CD4-positive, alpha-beta T cell treated with Interleukin-4 for 1 hour (primary cell): ENCODE measurements around the gene IFNA4.
A peak's percentile ranks its signal among the peaks of the same experiment; 100 is the strongest.
"Not testable (repeated sequence)": the region's sequence is repeated elsewhere in the genome, so short reads cannot be mapped to it uniquely, and the experiment has no call there.

Source experiments
- DNase-seq, 2 donors: peaks; one replicate each; pipeline ENCODE4 v3.0.0-alpha.2; 2020 to 2022

The IFNA4 gene

GRCh38 chr9:21187487-21187886 is at the start of gene IFNA4:
TSS of gene IFNA4 (minus strand) at chr9:21187587. CDS start at chr9:21187531, 56 bp downstream.
- DNase-seq = not testable (repeated sequence)

GRCh38 chr9:21236360-21236714 is 49.0 kb upstream of the IFNA4 start:
- not testable (repeated sequence) for DNase-seq

- peak; percentile 43 to 48 for DNase-seq
Measured at GRCh38 chr9:21235468-21236359, 48.3 kb upstream of the IFNA4 start.

GRCh38 chr9:21234153-21234687 is 46.8 kb upstream of the IFNA4 start:
- DNase-seq = no peak

- no peak for DNase-seq
Measured at GRCh38 chr9:21233258-21233657, 45.9 kb upstream of the IFNA4 start.

- no peak for DNase-seq
Measured at GRCh38 chr9:21228122-21228521, 40.7 kb upstream of the IFNA4 start, which contains the start of gene IFNA17. TSS of gene IFNA17 (minus strand) at chr9:21228222. CDS start at chr9:21228173, 49 bp downstream.

- not testable (repeated sequence) for DNase-seq
Measured at GRCh38 chr9:21217211-21217610, 29.8 kb upstream of the IFNA4 start, which contains the start of gene IFNA16. TSS of gene IFNA16 (minus strand) at chr9:21217311. CDS start at chr9:21217305, 6 bp downstream.

GRCh38 chr9:21213411-21214326 is 26.3 kb upstream of the IFNA4 start:
- not testable (repeated sequence) for DNase-seq

- not testable (repeated sequence) for DNase-seq
Measured at GRCh38 chr9:21212160-21212559, 24.8 kb upstream of the IFNA4 start.

- not testable (repeated sequence) for DNase-seq
Measured at GRCh38 chr9:21210782-21211181, 23.4 kb upstream of the IFNA4 start.

- no peak for DNase-seq
Measured at GRCh38 chr9:21210311-21210710, 22.9 kb upstream of the IFNA4 start.

- DNase-seq = not testable (repeated sequence)
Measured at GRCh38 chr9:21207043-21207442, 19.7 kb upstream of the IFNA4 start, which contains the start of gene IFNA10. TSS of gene IFNA10 (minus strand) at chr9:21207143. CDS start at chr9:21207097, 46 bp downstream.

- no peak for DNase-seq
Measured at GRCh38 chr9:21205204-21205603, 17.8 kb upstream of the IFNA4 start.

GRCh38 chr9:21202105-21202504 is 14.7 kb upstream of the IFNA4 start, which contains the start of gene IFNA7:
TSS of gene IFNA7 (minus strand) at chr9:21202205. CDS start at chr9:21202165, 40 bp downstream.
- not testable (repeated sequence) for DNase-seq

GRCh38 chr9:21194867-21195776 is 7.7 kb upstream of the IFNA4 start:
- peak; percentile 59 to 70 for DNase-seq

- peak; percentile 47 to 59 for DNase-seq
Measured at GRCh38 chr9:21182810-21183736, 4.3 kb downstream of the IFNA4 start.

- no peak for DNase-seq
Measured at GRCh38 chr9:21174671-21175070, 12.7 kb downstream of the IFNA4 start.

- DNase-seq = no peak
Measured at GRCh38 chr9:21172156-21172555, 15.2 kb downstream of the IFNA4 start.

GRCh38 chr9:21171351-21171750 is 16.0 kb downstream of the IFNA4 start:
- DNase-seq = no peak

- not testable (repeated sequence) for DNase-seq
Measured at GRCh38 chr9:21166560-21166959, 20.8 kb downstream of the IFNA4 start, which contains the start of gene IFNA21. TSS of gene IFNA21 (minus strand) at chr9:21166660. CDS start at chr9:21166612, 48 bp downstream.
